Nephron progenitor cell (in vitro differentiated cells): ENCODE results near the gene ZMYM2.
A peak's percentile ranks its signal among the peaks of the same experiment; 100 is the strongest.
"Not testable (repeated sequence)": the region's sequence is repeated elsewhere in the genome, so short reads cannot be mapped to it uniquely, and the experiment has no call there.

Experiments used
- DNase-seq: peaks from one replicate; pipeline ENCODE4 v3.0.0; 2021
- H3K27ac Mint-ChIP-seq: 2 replicates; pipeline ENCODE4 v1.8.0; 2021; ENCODE audit warnings: mild to moderate bottlenecking, moderate library complexity, mixed read lengths
- H3K27me3 Mint-ChIP-seq: 2 replicates; pipeline ENCODE4 v1.8.0; 2021; ENCODE audit warnings: mild to moderate bottlenecking, low read depth, mixed read lengths; ENCODE audit not compliant: poor library complexity
- H3K36me3 Mint-ChIP-seq: 2 replicates; pipeline ENCODE4 v1.8.0; 2021; ENCODE audit warnings: low read depth, mixed read lengths
- H3K4me1 Mint-ChIP-seq: 2 replicates; pipeline ENCODE4 v1.8.0; 2021; ENCODE audit warnings: mixed read lengths
- H3K4me3 Mint-ChIP-seq: 2 replicates; pipeline ENCODE4 v1.8.0; 2021; ENCODE audit warnings: mild to moderate bottlenecking, moderate library complexity, mixed read lengths
- H3K9me3 Mint-ChIP-seq: 2 replicates; pipeline ENCODE4 v1.8.0; 2021; ENCODE audit warnings: mild to moderate bottlenecking, moderate library complexity, mixed read lengths
- CTCF ChIP-seq: fragments of 200-600 bp; sonication (generic); IDR thresholded peaks from 2 replicates; pipeline ENCODE4 v1.5.0; 2021; ENCODE audit warnings: antibody characterized with exemption

ZMYM2 gene

GRCh38 chr13:20028953-20029352, 70.4 kb downstream of the ZMYM2 start:
- peaks cover 75% of the 10 kb centered on the region for H3K36me3 Mint-ChIP-seq
- TF ChIP-seq CTCF, result no peak
- H3K27ac Mint-ChIP-seq, result peak overlapping the region; percentile 22
- no peaks in the 10 kb centered on the region for H3K9me3 Mint-ChIP-seq
- H3K27me3 Mint-ChIP-seq, result peaks cover 3% of the 10 kb centered on the region
- no peak for DNase-seq
- no peaks in the 10 kb centered on the region for H3K4me1 Mint-ChIP-seq
- H3K4me3 Mint-ChIP-seq, result no peak overlapping the region

DNA sequence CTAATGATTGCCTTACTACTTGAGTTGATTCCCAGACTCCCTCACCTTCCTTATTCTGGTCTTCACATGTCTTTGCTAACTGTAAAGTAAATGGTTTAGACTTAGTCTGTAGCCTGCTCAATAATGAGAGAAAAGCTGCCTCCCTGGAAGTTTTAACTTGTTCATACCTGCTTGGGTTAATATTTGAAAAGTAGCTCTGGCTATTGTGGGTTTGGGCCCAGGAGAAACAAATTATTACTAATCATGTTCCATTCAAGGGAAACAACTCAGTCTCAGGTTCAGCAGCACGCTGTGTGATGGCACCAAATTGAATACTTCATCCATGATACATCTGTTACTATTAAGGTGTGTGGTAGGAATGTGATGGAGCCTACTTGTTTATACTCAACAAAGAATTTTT, 75.0 kb downstream of the ZMYM2 start:
- Mint-ChIP-seq H3K4me1 (no peaks in the 10 kb centered on the region), H3K27ac (no peak overlapping the region), H3K27me3 (no peaks in the 10 kb centered on the region), H3K36me3 (peaks cover 95% of the 10 kb centered on the region), H3K4me3 (no peak overlapping the region), H3K9me3 (peaks cover 10% of the 10 kb centered on the region)
- DNase-seq, result no peak
- no peak for TF ChIP-seq CTCF

- Mint-ChIP-seq H3K4me1 (no peaks in the 10 kb centered on the region), H3K27me3 (no peaks in the 10 kb centered on the region), H3K4me3 (no peak overlapping the region), H3K9me3 (peaks cover 19% of the 10 kb centered on the region), H3K36me3 (peaks cover 96% of the 10 kb centered on the region), H3K27ac (no peak overlapping the region)
- no peak for DNase-seq
- no peak for TF ChIP-seq CTCF
Observed at GRCh38 chr13:20035130-20035529, 76.6 kb downstream of the ZMYM2 start.

DNA sequence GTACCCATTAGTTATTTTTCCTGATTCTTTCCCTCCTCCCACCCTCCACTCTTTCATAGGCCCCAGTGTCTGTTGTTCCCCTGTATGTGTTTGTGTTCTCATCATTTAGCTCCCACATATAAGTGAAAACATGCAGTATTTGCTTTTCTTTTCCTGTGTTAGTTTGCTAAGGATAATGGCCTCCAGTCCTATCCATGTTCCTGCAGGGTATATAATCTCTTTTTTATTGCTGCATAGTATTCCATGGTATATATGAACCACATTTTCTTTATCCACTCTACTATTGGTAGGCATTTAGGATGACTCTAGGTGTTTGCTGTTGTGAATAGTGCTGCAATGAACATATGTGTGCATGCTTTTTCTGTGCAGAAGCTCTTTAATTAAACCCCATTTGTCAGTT, 79.4 kb downstream of the ZMYM2 start:
- TF ChIP-seq CTCF, result no peak
- Mint-ChIP-seq H3K4me1 (no peaks in the 10 kb centered on the region), H3K27ac (no peak overlapping the region), H3K36me3 (peaks cover 98% of the 10 kb centered on the region), H3K27me3 (no peaks in the 10 kb centered on the region), H3K4me3 (no peak overlapping the region), H3K9me3 (peaks cover 28% of the 10 kb centered on the region)
- no peak for DNase-seq

- peaks cover 71% of the 10 kb centered on the region for H3K36me3 Mint-ChIP-seq
- not testable (repeated sequence) for H3K4me3 Mint-ChIP-seq, H3K27me3 Mint-ChIP-seq, DNase-seq, H3K4me1 Mint-ChIP-seq, H3K27ac Mint-ChIP-seq
- H3K9me3 Mint-ChIP-seq, result peaks cover 26% of the 10 kb centered on the region
Observed at GRCh38 chr13:20042603-20043002, 84.1 kb downstream of the ZMYM2 start.

GRCh38 chr13:20043207-20043925, 84.8 kb downstream of the ZMYM2 start:
- TF ChIP-seq CTCF, result no peak
- no peak for DNase-seq
- H3K36me3 Mint-ChIP-seq, result peaks cover 64% of the 10 kb centered on the region
- no peaks in the 10 kb centered on the region for H3K27me3 Mint-ChIP-seq
- H3K9me3 Mint-ChIP-seq, result peaks cover 19% of the 10 kb centered on the region
- H3K27ac Mint-ChIP-seq, result no peak overlapping the region
- H3K4me1 Mint-ChIP-seq, result no peaks in the 10 kb centered on the region
- H3K4me3 Mint-ChIP-seq, result no peak overlapping the region
